ENCODE measurements around the gene COL6A3.
"Not testable (repeated sequence)": the region's sequence is repeated elsewhere in the genome, so short reads cannot be mapped to it uniquely, and the experiment has no call there.

The COL6A3 gene

DNA sequence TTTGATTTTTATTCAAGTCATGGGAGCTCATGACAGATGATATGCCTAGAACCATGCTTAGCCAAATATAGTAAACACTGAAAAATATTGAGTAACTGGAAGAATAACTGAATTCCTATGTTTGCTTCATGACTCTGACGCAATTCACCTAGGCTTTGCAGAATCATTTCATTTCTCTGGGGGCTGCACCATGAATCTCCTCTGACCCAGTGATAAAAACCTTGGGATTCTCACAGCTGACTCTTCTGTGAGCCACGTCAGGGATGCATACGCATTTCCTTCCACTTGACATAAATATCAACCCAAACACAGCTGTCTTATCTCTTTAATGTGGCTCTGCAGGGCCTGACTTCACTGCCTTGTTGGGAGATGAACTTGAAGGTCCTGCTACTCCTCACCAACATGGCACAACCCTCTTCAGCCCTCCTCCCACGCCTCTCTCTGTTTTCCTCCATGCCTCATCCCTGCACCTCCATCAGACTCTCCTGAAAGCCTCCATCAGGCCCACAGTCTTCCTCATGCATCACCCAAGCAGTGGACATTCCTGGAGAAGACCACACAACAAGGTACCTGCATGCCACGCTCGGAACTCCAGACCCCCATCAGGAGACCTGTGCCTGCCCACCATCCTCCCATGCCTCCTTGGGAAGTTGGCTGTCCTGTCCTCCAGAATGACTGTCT lies 29.8 kb downstream of the COL6A3 start:
- no peak for DNase-seq

DNA sequence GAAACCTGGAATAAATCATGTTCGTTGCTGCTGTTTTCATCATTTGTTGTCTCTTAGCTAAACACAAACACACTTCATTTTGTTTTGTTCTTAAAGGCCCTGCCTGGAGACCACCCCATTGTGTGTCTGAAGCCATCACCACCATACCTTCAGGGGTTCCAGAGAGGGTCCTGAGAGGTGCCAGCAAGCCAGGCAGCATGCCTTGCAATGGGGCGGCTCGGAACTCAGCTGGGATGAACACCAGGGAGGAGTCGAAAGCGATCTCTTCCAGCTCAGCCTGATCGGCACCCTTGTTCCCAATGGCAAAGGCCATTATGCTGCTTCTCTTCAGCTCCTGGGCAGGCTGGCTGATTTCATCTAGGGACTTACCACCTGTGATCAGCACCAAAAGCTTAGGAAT lies 33.2 kb downstream of the COL6A3 start:
- DNase-seq: no peak

DNA sequence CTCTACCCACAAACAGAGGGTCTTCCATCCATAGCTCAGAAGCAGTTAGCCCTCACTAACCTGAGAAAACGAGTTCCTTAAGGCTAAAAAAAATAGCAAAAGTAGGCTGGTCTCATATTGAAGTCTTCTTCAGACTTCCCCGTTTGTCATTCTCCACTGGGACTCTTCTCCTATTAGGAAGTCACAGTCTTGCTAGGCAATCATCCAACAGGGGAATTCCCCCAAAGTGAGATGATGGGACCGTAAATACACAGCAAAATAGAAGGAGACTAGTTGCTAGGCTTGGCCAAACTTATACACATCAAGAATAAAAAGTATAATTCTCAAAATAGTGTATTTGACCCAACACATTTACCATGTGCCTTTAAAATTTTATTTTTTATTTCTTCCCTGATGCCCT lies 34.3 kb downstream of the COL6A3 start:
- DNase-seq: peak in 1 of 2 donors; percentile 2

DNA sequence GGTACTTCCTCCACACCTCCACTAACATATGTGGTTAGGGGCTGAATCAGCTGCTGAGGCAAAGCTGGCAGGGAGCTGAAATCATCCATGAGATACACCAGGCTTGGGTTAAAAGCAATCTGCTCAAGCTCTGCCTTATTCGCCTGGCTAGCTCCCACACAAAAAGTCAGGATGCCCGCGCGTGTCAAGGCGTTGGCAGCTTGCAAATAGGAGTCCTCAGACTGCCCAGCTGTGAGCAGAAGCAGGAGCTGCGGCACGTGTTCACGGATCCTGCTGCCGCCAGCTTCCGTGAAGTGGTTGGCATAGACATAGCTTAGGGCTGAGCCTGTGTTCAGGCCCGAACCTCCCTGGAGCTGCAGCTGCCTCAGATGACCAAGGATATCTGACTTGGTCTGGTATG lies 35.3 kb downstream of the COL6A3 start:
- no peak for DNase-seq

DNA sequence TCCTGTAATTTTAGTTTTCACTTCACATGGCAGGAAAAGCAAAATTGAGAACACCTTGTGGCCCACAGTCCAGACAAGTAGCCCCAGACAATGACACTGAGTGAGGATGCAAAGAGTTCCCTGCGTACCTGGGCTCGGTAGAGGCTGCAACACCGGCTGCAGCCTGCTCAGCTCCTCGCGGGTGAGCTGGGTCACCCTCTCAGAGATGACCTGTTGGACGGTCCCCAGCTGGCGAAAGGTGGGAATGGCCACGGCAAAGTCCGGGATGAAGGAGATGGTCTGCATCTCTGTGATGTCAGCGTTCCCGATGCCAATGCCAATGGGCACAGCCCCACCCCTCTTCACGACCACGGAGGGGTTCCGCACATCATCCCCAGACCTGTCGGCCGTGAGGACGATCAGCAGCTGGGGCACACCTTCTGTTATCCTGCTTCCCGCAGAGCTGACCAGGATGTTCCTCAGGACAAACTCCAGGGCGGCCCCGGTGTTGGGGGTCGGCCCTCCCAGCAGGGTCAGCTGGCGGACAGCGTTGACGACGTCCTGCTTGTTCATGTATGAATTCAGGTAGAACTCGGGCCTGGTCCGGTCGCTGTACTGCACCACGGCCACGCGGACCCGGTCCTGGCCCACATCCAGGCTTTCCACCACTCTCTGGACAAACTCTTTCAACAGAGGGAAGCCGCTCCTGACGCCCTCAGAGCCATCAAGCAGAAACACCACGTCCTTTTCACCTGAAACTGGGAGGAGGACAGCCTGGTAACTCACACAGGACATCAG lies 39.5 kb downstream of the COL6A3 start:
- no peak for DNase-seq

DNA sequence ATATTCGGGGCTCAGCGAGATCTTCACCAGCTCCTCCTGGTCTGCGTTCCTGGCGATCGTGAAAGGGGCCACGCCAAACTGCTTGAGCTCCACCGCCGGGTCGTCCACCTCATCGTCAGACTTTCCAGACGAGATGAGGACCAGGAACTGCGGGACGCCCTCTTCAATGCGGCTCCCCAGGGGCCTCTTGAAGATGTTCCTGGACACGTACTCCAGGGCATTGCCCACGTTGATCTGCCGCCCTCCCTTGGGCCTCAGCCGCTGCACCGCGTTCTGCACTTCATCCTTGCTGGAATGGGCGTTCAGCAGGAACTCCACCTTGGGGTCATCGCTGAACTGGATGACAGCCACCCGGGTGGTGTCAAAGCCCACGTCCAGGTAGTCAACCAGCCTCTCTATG lies 42.1 kb downstream of the COL6A3 start:
- DNase-seq: no peak

DNA sequence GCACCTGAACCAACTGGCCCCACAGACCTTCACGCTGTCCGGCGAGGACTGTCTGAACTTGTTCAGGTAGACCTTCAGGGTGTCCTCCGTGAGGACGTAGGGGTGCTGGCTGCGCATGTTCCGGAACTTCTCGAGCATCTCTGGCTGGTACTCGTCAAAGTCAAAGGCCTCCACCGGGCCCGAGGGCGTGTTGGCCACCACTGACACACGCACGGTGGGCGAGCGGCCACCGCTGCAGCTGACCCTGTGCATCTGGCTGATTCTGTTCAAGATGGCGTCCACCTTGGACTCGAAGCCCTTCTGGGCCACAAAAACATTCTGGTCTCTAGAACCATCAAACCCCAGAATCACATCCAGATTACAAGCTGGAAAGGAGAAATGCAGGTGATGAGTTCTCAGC lies 48.3 kb downstream of the COL6A3 start:
- no peak for DNase-seq

DNA sequence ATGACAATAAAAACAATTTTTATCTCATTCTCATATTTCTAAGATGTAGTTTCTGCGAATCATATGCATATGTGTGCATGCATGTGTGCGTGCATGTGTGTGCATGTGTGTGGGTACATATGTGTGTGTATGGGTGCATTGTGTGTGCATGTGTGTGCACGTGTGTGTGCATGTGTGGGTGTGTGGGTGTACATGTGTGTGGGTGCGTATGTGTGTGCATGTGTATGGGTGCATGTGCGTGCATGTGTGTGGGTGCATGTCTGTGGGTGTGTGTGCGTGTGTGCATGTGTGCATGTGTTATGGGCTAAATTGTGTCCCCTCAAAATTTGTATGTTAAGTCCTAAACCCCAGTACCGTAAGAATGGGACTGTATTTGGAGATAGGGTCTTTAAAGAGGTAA lies 49.3 kb downstream of the COL6A3 start:
- no peak for DNase-seq

DNA sequence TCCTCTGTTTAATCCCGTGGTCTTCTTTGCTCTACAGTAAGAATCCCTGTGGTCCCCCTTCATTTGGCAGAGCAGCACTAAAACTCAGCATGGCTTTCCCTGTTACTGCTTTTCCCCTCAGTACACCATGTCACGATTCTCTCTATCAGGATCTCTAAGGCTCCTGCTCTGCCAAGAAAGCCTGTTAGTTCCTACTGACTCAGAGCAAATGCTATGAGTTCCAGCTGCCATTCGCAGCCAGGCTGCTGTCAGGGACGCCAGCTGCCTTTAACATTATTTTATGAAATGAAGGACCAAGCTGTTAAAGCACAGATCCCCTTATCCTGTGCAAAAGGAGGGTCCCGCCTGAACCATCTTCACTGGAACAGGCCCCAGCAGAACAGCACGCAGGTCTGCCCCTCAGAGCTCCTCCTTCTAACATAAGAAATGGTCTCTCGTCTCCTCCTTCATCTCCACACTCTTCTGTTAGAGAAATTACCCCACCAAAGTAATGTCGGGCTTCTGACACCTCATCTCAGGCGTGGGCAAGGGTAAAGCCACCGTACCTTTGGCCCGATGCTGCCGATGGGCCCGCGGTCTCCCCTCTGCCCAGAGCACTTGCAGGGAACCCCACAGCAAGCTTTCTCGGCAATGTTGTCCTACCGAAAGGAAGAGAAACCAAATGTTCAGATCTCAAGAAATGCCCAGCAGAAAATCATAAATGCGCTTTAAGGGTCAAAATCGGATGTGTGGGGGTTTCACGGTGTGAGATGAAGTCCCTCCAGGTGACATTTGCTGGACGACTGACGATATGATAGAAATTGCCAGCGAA lies 52.6 kb downstream of the COL6A3 start:
- no peak for DNase-seq

DNA sequence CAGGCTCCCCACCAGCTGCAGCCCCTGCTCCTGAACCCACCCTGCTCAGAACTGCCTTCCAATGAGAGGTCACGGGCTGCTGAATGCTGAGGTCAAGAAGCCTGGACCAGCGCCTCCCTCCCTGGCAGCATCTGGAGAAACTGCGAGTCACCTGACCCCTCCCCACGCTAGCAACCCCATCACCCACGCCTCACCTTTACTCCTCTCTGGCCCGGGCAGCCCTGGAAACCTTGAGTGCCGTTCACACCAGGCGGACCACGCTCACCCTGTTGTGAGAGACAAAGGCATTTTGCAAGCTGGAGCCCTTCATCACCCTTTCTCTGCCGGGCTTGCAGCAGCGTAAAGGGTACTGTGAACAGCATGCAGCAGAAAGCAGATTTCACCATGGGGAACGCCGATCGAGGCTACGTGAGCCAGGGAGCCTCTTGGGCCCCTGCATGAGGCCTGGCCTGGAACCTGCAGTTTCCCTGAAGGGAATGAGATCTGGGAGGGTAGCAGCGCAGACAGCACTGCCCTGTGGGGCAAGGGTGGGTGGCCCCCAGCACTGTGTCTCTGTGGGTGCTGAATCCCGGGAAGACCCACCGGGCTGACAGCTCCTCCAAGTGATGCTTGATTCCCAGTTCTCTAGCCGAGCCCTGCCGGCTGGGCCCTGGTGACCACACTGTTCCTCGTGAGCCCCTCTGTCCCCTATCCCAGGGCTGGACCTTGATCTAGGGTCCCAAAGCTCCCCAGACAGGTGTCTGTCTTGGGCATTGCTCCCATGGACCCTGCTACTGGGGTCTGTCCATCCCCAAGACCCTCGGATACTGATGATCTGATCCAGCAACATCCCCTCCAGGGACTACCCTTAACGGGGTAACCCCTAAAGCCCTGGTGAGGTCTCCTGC lies 53.8 kb downstream of the COL6A3 start:
- DNase-seq: no peak

DNA sequence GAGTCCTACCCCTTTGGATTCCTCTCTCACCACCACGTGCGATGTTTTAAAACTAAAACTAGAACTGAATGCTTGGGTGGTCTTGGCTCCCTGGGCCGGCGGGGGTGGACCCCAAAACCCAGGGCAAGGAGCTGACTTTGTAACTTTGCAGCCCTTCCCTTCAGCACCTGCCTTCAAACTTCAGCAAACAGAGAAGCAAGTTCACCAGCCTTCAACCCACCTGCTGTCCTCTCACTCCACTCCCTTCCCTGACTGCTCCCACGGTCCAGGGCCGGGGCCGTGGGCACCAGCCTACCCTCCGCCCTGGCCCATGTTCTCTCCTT lies 54.5 kb downstream of the COL6A3 start:
- no peak for DNase-seq

DNA sequence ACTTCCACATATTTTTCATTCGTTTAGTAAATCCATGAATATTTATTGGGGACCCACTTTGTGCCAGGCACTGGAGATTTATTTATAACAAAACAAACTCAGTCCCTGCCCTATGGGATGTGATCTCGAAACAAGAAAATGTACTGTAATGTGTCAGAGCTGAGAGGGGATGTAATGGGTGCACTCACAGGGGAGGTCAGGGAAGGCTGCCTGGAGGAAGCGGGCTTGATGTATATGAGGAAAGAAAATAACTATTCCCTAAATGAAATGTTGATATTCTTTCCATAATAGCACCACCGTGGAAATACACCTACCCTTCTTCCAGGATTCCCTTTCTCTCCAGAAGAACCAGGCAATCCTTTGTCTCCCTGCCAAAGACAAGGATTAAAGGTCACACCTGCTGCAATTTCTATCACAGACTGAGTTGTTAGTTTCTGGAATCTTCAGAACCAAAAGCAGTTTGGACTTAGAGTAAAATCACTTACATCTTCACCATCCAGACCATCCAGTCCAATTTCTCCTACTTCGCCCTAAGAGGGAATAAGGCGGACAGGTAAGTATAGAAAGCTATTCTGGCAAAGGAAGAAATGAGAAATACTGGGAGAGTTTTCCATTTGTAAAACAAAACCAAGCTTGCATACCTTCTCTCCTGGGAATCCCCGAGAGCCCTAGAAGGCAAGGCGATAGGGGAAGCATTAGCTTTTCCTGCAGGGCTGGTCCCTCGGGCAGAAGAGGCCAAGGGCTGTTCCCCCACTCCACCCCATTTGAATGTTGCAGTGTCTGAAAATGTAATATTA lies 55.0 kb downstream of the COL6A3 start:
- no peak for DNase-seq

DNA sequence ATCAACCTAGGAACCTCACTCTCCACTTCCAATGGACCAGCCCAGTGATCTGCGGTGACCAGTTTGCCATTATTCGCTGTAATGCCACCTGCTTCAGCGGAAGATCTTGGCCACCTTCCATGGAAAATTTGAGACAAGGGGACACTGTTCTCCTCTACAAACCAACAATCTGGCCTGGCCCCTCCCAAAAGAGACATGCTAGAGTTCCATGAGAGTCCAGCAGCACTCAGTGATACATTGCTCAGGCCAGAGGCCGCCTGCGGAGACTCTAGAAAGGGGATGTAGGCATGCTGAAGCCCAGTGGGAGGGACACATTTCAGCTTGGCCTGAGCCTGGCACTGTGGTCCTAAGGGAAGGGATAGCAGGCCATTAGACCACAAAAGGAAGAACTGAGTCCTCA lies 58.3 kb downstream of the COL6A3 start:
- no peak for DNase-seq

DNA sequence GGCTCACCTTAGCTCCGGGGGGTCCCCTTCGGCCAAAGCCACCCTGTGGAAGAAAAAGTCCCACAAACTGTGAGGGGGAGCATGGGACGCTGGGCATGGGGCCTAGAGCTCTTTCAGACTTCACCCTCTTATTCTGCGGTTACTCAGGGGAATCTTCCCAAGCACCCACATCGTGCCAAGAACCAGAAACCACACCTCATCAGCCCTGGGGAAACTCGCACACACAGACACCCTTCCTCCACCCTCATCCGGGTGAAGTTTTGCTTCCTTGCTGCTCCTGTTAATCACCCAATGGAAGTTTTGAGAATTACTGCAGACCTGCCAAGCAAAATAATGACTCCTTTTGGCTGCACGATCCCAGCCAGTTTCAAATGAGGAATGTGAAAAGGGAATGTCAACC lies 59.1 kb downstream of the COL6A3 start:
- DNase-seq: no peak

DNA sequence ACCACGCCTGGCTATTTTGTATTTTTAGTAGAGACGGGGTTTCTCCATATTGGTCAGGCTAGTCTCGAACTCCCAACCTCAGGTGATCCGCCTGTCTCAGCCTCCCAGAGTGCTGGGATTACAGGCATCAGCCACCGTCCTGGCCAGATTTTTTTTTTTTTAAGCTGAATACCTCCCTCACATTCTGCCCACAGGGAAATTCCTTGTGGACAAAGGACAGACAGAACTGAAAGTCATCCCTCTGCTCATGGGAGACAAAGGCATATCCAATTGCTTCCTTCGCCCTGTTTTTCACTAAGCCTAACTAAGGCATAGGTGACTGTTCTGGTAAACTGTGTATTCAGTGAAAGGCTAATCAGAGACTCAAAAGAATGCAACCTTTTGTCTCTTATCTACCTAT lies 59.8 kb downstream of the COL6A3 start:
- not testable (repeated sequence) for DNase-seq

DNA sequence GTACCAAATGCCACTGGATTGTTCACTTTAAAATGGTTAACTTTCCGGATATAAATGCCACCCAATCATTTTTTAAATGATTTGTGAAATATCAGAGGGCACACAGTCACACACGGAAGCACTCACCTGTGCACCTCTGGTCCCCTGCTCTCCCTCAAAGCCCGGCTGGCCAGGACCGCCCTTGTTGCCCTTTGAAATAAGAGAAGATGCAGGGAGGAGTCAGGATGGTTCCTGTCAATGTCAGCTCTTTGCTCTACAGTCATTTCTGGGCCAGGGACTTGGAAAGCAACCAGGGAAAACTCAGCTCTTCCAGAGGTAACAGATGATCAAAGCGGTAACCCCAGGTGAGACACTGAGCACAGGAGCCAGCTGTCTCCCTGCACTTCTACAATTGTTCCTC lies 60.7 kb downstream of the COL6A3 start:
- no peak for DNase-seq

DNA sequence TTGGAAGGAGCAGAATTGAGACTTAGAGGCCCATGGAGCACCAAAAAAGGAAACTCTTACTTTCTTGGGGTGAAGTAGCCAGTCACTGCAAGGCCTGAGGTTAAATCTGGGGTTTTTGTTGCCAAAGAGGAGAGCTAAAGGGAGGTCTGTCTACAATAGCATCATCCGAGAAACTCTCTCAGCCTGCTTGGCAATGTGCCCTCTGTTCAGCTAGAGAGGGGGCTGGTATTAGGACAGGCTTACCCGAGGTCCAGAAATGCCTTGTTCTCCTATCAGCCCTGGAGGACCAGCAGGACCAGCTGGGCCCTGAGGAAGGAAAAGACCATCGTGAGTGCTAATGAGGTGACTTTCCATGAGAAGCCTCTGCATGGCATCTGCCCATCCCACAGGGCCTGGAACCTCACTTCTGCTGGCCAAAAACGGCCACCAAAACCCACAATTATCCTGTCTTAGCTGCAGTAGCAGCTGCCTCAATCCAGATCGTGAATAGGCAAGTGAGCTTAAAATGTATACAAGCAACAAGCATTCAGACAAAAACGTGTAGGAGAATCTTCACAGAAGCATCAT lies 61.6 kb downstream of the COL6A3 start:
- no peak for DNase-seq

DNA sequence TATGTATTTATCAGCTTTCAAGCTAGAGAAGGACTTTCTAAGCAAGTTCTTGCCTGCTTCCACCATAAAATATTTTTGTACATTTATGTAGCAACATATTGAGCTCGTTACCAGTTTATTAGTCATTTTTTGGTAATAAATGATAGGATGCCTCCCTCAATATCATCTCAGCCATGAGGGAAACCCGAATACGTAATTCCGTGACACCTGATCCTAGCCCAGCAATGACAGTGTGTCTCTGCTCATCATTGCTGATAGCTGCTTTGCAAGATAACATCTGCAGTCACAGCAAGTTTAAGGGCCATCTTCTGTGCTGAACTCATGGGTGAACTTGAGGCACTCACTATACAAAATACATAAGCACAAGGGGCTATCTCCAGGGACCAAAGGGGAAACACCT lies 62.2 kb downstream of the COL6A3 start:
- no peak for DNase-seq

DNA sequence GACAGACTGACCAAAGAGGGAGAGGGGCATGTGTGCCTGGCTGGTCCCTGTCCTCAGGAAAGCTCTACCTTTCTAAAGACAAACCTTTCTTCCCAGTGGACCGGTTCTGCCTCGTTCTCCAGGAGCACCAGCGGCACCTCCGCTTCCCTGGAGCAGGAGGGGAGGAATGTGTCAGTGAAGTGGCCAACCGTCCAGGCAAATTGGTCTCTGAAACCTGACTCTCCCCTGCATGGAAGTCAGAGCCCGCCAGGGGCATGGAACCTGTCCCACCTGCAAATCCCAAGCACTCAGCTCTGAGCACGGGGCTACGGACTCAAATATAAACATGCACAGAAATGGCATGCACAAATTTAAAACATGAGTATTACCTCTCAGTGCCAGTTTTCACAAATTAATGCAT lies 62.9 kb downstream of the COL6A3 start:
- DNase-seq: no peak

DNA sequence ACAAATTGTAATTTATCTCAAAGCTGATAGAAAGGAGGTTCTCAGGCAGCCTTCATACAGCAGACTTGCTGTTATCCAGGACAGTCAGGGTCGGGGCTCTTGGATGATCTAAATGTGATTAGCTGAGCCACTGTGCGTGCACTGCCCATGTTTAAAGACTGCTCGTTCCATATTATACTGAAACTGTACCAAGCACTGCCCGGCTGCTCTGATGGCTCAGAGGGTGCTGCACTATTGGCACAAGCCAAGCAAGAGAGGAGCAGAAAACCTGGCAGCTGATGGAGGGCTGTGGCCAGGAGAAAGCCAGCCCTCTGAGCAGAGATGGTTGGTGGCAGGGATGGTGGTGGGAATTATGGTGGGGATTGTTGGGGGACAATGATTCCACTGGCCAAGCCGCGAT lies 63.4 kb downstream of the COL6A3 start:
- DNase-seq: no peak

DNA sequence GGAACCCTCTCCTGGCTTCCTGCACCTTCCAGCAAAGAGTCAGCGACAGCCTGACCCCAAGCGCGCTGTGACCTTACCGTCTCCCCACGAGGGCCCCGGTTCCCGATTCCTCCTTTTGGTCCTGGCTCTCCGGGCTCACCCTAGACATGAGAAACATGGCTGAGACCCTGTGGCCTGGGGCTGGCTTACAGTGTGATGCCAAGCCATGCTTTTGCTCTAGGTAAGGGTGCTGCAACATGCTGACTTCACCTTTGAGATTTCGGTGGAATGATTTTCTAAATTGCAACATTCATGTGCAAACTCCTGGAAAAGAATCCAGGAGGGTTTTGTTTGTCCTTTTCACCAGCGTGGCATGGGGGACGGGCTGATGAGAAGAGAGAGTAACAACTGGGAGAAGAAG lies 63.9 kb downstream of the COL6A3 start:
- no peak for DNase-seq

Data from inflammatory macrophage treated with lipopolysaccharide for 1 hour (primary cell).